EH (cell line): ENCODE measurements around the gene NAT10.
A peak's percentile ranks its signal among the peaks of the same experiment; 100 is the strongest.
"Not testable (repeated sequence)": the region's sequence is repeated elsewhere in the genome, so short reads cannot be mapped to it uniquely, and the experiment has no call there.

ENCODE experiments used
- DNase-seq: peaks from one replicate; pipeline ENCODE4 v3.0.0-alpha.2; 2015; ENCODE audit warnings: low read depth

NAT10 gene

GRCh38 chr11:34167961-34168360 lies 62.5 kb downstream of the NAT10 start:
- DNase-seq, result no peak

DNA sequence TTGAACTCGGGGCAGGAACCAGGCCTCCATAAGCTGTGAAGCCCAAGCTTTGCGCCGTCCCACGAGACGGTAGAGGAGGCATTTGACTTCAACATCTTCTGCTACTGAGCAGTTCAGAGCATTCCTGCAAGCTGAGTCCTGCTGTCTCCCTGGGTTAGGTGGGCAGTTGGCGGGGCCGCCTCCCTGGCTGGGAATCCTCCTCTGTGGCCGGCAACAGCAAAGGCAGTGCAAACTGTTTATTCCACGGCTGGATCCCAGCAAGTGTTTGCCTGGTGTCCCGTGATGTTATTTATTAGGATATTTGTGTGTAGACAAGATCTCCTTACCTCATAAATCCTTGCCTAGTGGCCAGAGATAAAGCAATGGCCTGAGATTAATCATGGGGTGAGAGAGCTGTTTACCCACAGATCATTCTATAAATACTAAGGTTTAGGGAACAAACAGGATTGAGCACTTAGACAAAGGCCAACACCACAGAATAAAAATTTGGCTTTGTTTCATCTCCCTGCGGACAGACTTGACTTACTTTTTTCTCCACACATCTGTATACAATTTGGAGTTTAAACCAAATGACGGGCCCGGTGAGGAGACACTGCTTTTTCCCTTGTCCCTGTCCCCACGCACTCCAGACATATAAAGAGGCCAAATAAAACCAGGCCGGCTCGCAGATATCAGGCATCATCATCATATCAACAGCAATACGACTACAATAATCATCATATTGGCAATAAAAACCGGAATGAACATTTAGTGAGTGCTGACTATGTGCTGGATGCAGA lies 63.4 kb downstream of the NAT10 start:
- DNase-seq, result peak; percentile 20

GRCh38 chr11:34169686-34170085 lies 64.3 kb downstream of the NAT10 start:
- no peak for DNase-seq

DNA sequence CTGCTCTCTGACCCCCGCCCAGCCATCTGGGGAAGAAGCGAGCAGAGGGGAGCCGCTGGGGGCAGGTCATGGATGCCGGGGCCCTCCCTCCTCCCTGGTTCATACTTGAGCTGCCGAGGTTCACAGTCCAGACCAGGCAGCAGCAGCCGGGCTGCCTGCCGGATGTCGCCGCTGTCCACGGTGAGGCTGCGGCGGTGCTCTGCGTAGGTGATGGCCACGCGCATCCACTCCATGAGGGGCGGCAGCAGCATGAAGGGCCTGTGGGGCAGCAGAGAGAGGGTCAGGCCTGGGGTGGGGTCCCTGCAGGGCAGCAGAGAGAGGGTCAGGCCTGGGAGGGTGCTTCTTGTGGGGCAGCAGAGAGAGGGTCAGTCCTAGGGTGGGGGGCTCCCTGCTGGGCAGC lies 67.6 kb downstream of the NAT10 start:
- DNase-seq, result no peak

DNA sequence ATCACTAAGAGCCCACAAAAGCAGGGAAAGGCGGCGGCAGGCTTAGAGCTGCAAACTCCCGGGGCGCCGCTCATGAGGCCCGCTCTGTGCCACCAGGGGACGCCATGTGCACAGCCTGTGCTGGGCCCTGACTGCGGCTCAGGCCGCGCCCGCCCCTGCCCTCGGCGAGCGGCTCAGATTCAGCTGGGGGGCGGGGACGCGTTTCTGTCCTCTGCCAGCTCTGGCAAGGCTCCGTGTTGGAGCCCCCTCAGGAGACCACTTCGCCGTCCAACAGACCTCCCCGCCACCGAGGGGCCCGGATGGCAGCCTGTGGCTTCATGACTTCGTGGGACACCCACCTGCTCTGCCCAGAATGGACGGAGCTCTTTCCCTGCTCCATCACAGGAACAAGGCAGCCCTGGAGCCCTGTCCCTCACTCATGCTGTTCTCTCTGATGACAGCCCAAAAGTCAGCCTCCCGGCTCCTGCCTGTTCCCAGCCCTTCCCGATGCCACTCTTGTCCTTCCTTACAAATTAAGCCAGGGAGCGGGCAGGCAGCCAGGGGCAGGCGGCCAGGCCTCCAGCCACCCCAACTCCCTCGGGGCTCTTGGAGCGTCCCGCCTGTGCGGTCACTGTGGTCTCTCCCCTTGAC lies 69.1 kb downstream of the NAT10 start:
- peak; percentile 72 for DNase-seq

DNA sequence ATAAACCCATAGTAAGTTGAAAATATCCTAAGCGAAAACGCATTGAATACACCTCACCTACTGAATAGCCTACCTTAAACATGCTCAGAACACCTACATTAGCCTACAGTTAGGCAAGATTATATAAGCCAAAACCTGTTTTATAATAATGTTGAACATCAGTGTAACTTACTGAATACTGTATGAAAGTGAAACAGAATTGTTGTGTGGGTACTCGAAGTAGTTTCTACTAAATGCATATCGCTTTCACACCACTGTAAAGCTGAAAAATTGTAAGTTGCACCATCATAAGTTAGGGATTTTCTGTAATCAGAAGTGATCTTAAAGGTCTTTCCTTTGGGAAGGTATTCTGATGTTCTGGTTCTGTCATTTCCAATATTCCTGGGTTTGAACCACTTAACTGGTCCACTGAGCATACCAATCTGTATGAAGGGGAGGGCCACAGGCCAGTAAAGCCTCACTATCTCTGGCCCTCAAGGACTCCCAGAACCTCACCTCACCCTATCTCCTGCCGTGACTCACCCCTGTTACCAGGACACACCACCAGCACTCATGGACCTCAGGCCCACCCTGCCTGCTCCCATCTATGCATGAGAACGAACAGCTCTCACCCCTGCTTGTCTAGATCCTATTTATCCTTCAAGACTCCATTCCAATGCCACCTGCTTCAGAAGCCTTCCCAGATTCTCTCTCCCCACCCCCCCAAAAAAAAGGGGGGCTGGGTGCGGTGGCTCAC lies 70.0 kb downstream of the NAT10 start:
- DNase-seq, result no peak

- DNase-seq, result no peak
Measured at GRCh38 chr11:34176751-34177209, 71.4 kb downstream of the NAT10 start.

- DNase-seq, result no peak
Measured at GRCh38 chr11:34178209-34178821, 72.9 kb downstream of the NAT10 start.

GRCh38 chr11:34179026-34179675 lies 73.7 kb downstream of the NAT10 start:
- no peak for DNase-seq

DNA sequence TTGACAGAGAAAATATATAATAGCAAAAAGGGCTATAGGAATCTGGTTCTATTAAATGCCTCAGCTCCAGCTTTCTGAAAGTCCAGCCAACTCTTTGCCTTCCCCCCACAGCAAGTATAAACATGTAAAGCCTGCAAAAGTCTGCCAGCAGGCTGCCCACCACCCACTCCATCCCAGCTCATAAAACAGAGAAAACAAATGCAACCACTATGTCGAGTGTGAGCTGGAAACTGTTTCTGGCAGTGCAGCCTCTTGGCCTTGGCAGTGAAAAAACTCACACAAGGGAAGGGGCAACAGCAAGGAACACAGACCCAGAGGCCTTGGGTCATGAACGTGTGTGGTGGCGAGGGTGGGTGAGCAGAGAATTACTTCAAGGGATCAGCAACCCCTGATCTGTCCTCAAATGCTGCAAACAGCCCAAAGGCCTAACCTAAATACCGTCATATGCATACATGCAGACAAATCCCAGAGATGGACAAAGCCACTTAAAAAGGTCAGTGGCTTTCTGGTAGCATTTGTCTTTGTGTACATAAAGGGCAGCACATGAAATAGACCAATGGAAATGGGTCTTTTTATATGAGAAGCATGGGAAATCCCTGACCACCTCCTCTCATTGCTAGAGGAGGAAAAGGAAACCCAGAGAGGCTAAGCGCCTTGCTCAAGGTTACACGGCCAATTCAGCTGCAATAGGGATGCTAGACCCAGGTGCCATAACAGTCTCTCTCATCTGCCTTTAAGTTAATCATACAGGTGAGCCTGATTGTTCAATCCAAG lies 74.8 kb downstream of the NAT10 start:
- DNase-seq, result no peak

DNA sequence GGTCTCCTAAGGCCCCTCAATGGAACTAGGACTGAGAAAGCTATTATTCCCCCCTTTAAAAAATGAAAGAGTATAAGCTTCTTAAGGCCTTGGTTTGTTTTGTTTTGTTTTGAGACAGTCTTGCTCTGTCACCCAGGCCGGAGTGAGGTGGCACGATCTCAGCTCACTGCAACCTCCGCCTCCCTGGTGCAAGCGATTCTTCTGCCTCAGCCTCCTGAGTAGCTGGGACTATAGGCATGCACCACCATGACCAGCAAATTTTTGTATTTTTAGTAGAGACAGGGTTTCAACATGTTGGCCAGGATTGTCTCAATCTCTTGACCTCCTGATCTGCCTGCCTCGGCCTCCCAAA lies 75.4 kb downstream of the NAT10 start:
- DNase-seq, result not testable (repeated sequence)

- DNase-seq, result no peak
Measured at GRCh38 chr11:34181251-34181650, 75.8 kb downstream of the NAT10 start.

DNA sequence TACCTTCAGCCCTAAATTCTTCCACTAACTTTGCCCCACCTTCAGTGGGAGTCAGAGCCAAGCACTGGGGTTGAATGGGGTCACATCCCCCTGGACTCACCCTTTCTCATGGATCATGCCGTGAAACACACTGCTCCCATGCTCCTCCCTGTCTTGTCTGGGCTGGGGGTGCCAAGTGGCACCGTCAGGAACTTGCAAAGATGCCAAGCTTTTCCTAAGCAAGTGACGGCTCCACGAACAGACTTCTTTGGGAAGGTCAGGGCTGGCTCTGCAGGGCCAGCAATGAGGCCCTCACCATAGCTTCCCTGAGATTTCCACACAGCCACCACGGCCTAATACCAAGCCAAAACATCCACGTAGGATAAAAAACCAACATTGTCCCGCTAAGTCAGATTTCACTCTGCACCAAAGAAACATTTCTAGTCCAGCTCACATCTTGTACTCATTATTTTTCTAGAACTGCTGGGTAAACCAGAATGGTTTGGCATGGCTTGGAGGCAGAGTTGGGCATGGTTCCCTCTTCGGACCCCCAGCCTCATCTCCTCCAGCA lies 76.5 kb downstream of the NAT10 start:
- DNase-seq, result no peak

- no peak for DNase-seq
Measured at GRCh38 chr11:34182425-34182824, 77.0 kb downstream of the NAT10 start.

GRCh38 chr11:34182921-34183685 lies 77.7 kb downstream of the NAT10 start:
- no peak for DNase-seq

- no peak for DNase-seq
Measured at GRCh38 chr11:34183848-34184391, 78.5 kb downstream of the NAT10 start.

GRCh38 chr11:34184505-34185015 lies 79.1 kb downstream of the NAT10 start:
- DNase-seq, result no peak

DNA sequence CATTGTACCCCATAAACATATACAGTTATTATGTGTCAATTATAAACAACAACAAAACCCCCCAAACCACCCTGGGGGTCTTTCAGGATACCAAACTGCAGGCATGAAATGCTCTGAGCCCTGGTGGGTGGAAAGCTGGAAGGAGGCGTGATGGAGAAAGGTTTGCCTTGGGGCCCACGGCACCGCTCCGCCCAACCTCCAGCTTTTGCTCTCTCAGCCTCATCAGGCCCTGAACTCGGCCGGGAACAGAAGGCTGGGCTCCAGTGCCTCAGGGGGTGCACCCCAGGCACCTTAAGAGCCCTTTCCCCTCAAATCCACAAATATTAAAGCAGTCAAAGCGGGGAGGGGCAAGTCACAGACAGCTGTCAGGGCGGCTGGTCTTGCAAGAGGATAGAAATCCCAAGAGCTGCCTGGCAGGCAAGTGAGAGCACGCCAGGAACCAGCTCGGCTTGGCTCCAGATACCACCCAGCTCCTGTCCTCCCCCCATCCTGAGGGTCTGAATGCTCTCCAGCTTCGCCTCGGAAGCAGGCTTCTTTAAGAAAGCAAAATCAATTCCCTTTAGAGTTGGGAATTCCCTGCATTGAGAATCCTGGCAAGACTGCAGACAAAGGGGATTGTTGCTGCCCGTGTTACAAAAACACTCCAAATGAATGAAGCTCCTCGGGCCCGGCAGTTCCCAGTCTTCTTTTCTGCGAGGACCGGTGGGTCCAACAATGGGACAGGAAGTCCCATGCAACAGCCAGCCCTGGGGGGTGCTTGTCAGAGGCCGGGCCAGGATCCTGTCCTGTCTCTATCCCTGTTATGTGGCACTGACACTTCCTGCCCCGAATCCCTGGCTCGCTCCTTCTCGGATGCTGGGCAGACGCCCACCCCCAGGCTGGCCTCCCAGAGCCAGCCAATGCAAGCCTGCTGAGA lies 80.8 kb downstream of the NAT10 start:
- no peak for DNase-seq

- no peak for DNase-seq
Measured at GRCh38 chr11:34188181-34188580, 82.8 kb downstream of the NAT10 start.
